22Rv1 (cell line): ENCODE results near the gene TRIM33.

Source experiments
- H3K27ac ChIP-seq: fragments of 450-650 bp; 2 replicates; pipeline ENCODE4 v1.5.1; 2017
- CTCF ChIP-seq: fragments of 450-650 bp; IDR thresholded peaks from 2 replicates; pipeline ENCODE4 v1.5.1; 2017; ENCODE audit warnings: mild to moderate bottlenecking
- ZFX ChIP-seq: fragments of 450-650 bp; IDR thresholded peaks from 2 replicates; pipeline ENCODE4 v1.6.1; 2017; ENCODE audit warnings: antibody characterized with exemption, borderline replicate concordance

TRIM33 gene

GRCh38 chr1:114549137-114549536 lies 38.1 kb upstream of the TRIM33 start:
- no peak for TF ChIP-seq ZFX
- no peak for TF ChIP-seq CTCF
- no peak overlapping the region for H3K27ac ChIP-seq

GRCh38 chr1:114547076-114547475 lies 36.1 kb upstream of the TRIM33 start:
- no peak for TF ChIP-seq CTCF
- TF ChIP-seq ZFX, result no peak
- no peak overlapping the region for H3K27ac ChIP-seq

- no peak for TF ChIP-seq ZFX
- no peak overlapping the region for H3K27ac ChIP-seq
Observed at GRCh38 chr1:114545796-114546195, 34.8 kb upstream of the TRIM33 start.

GRCh38 chr1:114545315-114545714 lies 34.3 kb upstream of the TRIM33 start:
- TF ChIP-seq ZFX (no peak), CTCF (no peak)
- no peak overlapping the region for H3K27ac ChIP-seq

- no peak overlapping the region for H3K27ac ChIP-seq
- TF ChIP-seq CTCF (no peak), ZFX (no peak)
Observed at GRCh38 chr1:114540821-114541220, 29.8 kb upstream of the TRIM33 start.

GRCh38 chr1:114540272-114540671 lies 29.3 kb upstream of the TRIM33 start:
- H3K27ac ChIP-seq, result no peak overlapping the region
- TF ChIP-seq CTCF, result no peak

- H3K27ac ChIP-seq, result no peak overlapping the region
Observed at GRCh38 chr1:114536043-114536442, 25.0 kb upstream of the TRIM33 start.

More at GRCh38 chr1:114536043-114536442, 25.0 kb upstream of the TRIM33 start:
- no peak for TF ChIP-seq ZFX
- TF ChIP-seq CTCF, result no peak
